ENCODE measurements around the gene KCNIP3.
"Not testable (repeated sequence)": the region's sequence is repeated elsewhere in the genome, so short reads cannot be mapped to it uniquely, and the experiment has no call there.

The KCNIP3 gene

GRCh38 chr2:95352310-95353054 lies 55.3 kb downstream of the KCNIP3 start:
- no peak for TF ChIP-seq CTCF (IDR thresholded peaks at IDR 0.05; ENCODE audit: low read depth, low read length, missing control alignments)
- no peak overlapping the region for H3K4me3 ChIP-seq (ENCODE audit: low read depth, low read length)
- no peak for DNase-seq (ENCODE audit: low read depth)

GRCh38 chr2:95353055-95353575 lies 56.0 kb downstream of the KCNIP3 start:
- no peak overlapping the region for H3K4me3 ChIP-seq (ENCODE audit: low read depth, low read length)
- TF ChIP-seq CTCF (IDR thresholded peaks at IDR 0.05; ENCODE audit: low read depth, low read length, missing control alignments), result no peak
- DNase-seq (ENCODE audit: low read depth), result no peak

DNA sequence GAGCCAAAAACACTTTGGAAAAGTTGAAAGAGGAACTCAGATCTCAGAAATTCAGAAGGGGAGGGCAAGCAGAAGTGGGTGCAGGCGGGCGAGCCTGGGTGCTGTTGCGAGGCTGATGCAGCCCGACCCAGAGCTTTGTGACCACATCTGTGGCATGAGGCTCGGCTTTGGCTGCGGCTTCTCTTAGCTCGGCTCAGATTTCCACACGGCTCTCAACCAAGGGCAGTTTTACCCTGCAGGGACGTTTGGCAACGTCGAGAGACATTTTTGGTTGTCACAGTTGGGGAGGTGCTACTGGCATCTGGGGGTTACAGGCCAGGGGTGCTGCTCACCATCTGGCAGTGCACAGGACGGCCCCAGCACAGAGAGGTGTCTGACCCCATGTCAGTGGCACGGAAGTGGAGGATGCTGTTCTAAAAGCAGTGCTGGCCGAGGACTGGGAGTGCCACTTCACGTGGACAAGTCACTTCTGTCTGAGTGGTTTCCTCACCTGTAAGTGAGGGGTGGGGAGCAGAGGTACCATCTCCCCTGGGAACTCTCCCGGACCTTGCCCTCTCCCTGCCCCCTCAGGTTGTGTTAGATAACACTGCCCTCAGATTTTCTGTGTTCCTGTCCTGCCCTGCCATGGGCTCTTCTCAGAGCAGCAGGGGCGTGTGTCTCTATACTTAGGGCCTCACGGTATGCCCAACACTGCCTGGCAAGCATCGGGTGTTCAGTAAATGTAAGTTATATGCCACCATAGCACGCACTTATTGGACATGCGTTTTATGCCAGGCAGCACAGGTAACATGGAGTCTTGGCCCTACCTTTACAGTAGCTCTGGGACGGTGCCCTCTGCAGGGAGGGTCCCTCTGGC lies 56.7 kb downstream of the KCNIP3 start:
- DNase-seq (ENCODE audit: low read depth), result no peak
- TF ChIP-seq CTCF (IDR thresholded peaks at IDR 0.05; ENCODE audit: low read depth, low read length, missing control alignments), result no peak
- H3K4me3 ChIP-seq (ENCODE audit: low read depth, low read length), result no peak overlapping the region

- TF ChIP-seq CTCF (IDR thresholded peaks at IDR 0.05; ENCODE audit: low read depth, low read length, missing control alignments), result no peak
- no peak overlapping the region for H3K4me3 ChIP-seq (ENCODE audit: low read depth, low read length)
- DNase-seq (ENCODE audit: low read depth), result no peak
Observed at GRCh38 chr2:95354469-95354901, 57.3 kb downstream of the KCNIP3 start.

- no peak for TF ChIP-seq CTCF (IDR thresholded peaks at IDR 0.05; ENCODE audit: low read depth, low read length, missing control alignments)
- H3K4me3 ChIP-seq (ENCODE audit: low read depth, low read length), result no peak overlapping the region
- no peak for DNase-seq (ENCODE audit: low read depth)
Observed at GRCh38 chr2:95354925-95355324, 57.8 kb downstream of the KCNIP3 start.

- DNase-seq (ENCODE audit: low read depth); H3K4me3 ChIP-seq (ENCODE audit: low read depth, low read length): not testable (repeated sequence)
Observed at GRCh38 chr2:95355486-95355885, 58.3 kb downstream of the KCNIP3 start.
